HPDE6-E6E7 (cell line): ENCODE measurements around the gene ITGA5.
A peak's percentile ranks its signal among the peaks of the same experiment; 100 is the strongest.

Experiments used
- DNase-seq: peaks from one replicate; pipeline ENCODE4 v3.0.0; 2011; ENCODE audit warnings: missing footprints; ENCODE audit errors: extremely low spot score

Gene ITGA5

GRCh38 chr12:54419088-54419887 is at the start of gene ITGA5:
TSS of gene ITGA5 (minus strand) at chr12:54419266. CDS start at chr12:54419198, 68 bp downstream.
- peak; percentile 67 for DNase-seq

GRCh38 chr12:54465857-54466523 is 46.9 kb upstream of the ITGA5 start:
- DNase-seq: no peak

- DNase-seq: no peak
These were observed 44.4 kb upstream of the ITGA5 start for GRCh38 chr12:54463484-54463883.

- DNase-seq: no peak
These were observed 44.0 kb upstream of the ITGA5 start for GRCh38 chr12:54463034-54463433.

- DNase-seq: no peak
These were observed 41.4 kb upstream of the ITGA5 start for GRCh38 chr12:54460317-54460923.

- no peak for DNase-seq
These were observed 40.3 kb upstream of the ITGA5 start for GRCh38 chr12:54459355-54459754.

GRCh38 chr12:54455760-54456469 is 36.8 kb upstream of the ITGA5 start:
- no peak for DNase-seq

- DNase-seq: no peak
These were observed 33.6 kb upstream of the ITGA5 start for GRCh38 chr12:54452628-54453027.

GRCh38 chr12:54448344-54448743 is 29.3 kb upstream of the ITGA5 start:
- no peak for DNase-seq

GRCh38 chr12:54447917-54448316 is 28.9 kb upstream of the ITGA5 start:
- DNase-seq: no peak

GRCh38 chr12:54444206-54444605 is 25.1 kb upstream of the ITGA5 start:
- no peak for DNase-seq

- no peak for DNase-seq
These were observed 24.4 kb upstream of the ITGA5 start for GRCh38 chr12:54443446-54443845.

GRCh38 chr12:54442961-54443360 is 23.9 kb upstream of the ITGA5 start:
- no peak for DNase-seq

GRCh38 chr12:54442099-54442498 is 23.0 kb upstream of the ITGA5 start:
- DNase-seq: no peak

- DNase-seq: peak; percentile 58
These were observed 20.6 kb upstream of the ITGA5 start for GRCh38 chr12:54439521-54440255.

GRCh38 chr12:54439096-54439495 is 20.0 kb upstream of the ITGA5 start:
- no peak for DNase-seq

- no peak for DNase-seq
These were observed 19.5 kb upstream of the ITGA5 start for GRCh38 chr12:54438517-54438916.

GRCh38 chr12:54437697-54438096 is 18.6 kb upstream of the ITGA5 start:
- no peak for DNase-seq

- DNase-seq: no peak
These were observed 18.2 kb upstream of the ITGA5 start for GRCh38 chr12:54437243-54437642.

- DNase-seq: no peak
These were observed 13.7 kb upstream of the ITGA5 start for GRCh38 chr12:54432815-54433164.
